Stimulated activated CD8-positive, alpha-beta memory T cell treated with anti-CD3 and anti-CD28 coated beads, Interleukin-12 subunit alpha, Interleukin-12 subunit beta, amount 100 ng/mL, for 4 hours (primary cell): ENCODE data around the gene ALG9.
A peak's percentile ranks its signal among the peaks of the same experiment; 100 is the strongest.

Source experiments
- DNase-seq: peaks from one replicate; pipeline ENCODE4 v3.0.0-alpha.2; 2020; ENCODE audit warnings: low read depth

The ALG9 gene

GRCh38 chr11:111765984-111766833 lies 105.2 kb downstream of the ALG9 start, which contains the start of gene PPP2R1B:
Gene PPP2R1B (minus strand): TSS chr11:111766389. CDS start chr11:111766361, 28 bp downstream.
- peak; percentile 51 for DNase-seq

GRCh38 chr11:111765320-111765983 lies 105.9 kb downstream of the ALG9 start:
- no peak for DNase-seq

GRCh38 chr11:111764621-111765020 lies 106.8 kb downstream of the ALG9 start:
- DNase-seq: no peak

DNA sequence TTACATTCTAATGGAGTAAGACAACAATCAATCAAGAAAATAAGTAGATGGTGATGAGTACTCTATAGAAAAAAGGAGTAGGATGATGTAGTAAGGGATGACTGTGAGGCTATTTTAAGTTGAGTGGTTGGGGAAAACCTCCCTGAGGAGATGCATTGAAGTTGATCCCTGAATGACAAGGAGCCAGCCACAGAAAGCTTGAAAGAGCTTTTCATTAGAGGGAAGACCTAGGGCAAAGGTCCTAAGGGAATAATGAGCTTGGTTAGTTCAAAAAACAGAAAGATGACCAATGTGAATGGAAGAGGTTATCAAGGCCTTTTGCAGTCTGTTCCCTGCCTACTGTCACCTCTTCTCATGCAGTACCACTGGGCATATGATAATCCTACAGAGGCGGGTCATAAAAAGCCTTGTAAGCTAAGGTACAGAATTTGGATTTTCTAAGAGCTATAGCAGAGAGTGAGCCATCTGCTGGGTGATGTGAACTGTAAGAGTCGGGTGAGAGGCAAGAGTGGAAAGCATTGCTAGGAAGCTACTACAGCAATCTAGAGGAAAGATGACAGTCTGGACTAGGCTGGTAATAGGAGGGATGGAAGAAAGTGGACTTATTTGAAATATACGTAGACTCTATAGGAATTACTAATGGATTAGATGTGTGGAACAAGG lies 108.3 kb downstream of the ALG9 start:
- DNase-seq: no peak

DNA sequence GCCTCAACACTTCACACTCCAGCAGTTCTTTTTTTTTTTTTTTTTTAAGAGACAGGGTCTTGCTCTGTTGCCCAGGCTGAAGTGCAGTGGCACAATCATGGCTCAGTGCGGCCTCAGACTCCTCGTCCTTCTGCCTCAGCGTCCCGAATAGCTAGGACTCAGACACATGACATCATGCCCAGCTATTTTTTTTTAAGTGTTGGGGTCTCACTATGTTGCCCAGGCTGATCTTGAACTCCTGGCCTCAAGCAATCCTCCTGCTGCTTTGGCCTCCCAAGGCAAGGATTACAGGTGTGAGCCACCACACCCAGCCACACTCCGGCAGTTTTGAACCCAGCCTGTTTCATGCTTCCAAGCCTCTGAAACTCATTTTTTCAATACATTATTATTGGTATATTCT lies 108.9 kb downstream of the ALG9 start:
- no peak for DNase-seq

DNA sequence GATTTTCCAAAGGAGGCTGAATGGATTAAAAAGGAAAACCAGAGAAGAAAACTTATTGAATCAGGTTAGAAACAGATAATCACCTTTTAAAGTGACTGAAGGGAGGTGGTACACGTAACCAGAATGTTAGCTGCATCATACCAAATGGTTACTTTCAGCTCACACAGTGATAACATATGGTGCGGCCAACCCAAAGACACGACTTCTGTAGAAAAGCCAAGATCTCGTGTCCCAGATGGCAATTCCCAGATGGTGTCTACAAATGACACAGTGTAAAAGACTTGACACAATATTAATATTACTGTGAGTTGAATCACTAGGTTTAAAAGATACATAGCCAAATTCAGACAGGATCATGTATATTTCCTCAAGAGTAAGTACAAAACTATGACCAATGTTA lies 110.3 kb downstream of the ALG9 start:
- no peak for DNase-seq

GRCh38 chr11:111759778-111760407 lies 111.5 kb downstream of the ALG9 start:
- DNase-seq: no peak

GRCh38 chr11:111759376-111759775 lies 112.0 kb downstream of the ALG9 start:
- DNase-seq: no peak

DNA sequence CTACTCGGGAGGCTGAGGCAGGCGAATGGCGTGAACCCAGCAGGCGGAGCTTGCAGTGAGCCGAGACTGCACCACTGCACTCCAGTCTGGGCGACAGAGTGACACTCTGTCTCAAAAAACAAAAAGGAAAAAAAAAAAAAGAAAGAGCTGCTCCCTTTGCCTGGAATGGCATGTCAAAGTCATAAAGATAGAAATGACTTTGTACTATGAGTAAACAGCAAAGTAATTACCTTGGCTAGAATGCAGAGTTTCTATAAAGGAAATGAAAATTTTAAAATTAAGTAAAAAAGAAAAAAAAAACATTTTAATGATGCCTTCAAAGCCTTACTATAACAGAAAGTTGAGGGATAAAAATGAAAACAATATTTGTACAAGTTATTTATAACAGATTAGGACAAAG lies 115.3 kb downstream of the ALG9 start:
- no peak for DNase-seq

- no peak for DNase-seq
Observed at GRCh38 chr11:111749646-111750045, 121.7 kb downstream of the ALG9 start.

- no peak for DNase-seq
Observed at GRCh38 chr11:111748035-111748804, 123.2 kb downstream of the ALG9 start.

GRCh38 chr11:111745719-111746504 lies 125.5 kb downstream of the ALG9 start:
- DNase-seq: no peak

GRCh38 chr11:111743700-111744099 lies 127.7 kb downstream of the ALG9 start:
- no peak for DNase-seq

- no peak for DNase-seq
Observed at GRCh38 chr11:111741751-111742150, 129.6 kb downstream of the ALG9 start.

GRCh38 chr11:111739299-111739698 lies 132.1 kb downstream of the ALG9 start:
- no peak for DNase-seq

DNA sequence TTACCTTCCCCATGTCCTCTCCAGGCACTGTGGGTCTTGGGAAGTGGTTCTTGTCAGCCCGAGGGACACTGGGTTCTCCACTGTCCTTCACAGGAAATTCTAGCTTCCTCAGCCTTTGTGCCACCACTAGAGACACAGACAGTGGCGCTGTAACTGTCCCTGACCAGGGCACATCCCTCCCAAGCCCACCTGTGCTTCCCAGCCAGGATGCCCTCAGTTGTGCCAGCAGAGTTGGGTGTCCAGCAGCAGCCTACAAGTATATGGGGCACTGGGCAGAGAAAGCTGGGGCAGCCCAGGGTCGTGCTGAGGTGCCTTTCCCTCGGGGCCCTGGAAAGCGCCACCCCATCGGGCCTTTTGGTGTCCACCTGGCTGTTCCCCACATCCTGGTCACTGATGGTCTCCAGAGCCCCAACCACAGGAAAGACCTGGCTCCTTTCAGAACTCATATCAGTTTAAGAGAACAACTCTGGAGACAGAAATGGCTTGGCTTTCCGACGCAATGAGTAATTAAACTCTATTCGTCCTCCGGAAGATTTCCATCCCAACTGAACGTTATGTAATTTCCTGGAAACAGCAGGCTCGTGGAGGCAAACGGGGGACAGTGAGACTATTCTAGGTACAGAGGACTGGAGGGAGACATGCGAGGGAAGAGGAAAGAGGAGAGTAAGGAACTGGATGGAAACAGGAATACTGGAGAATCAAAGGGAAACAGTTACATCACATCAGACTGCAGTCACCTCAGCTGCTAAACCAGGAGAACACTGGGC lies 133.8 kb downstream of the ALG9 start:
- no peak for DNase-seq

- DNase-seq: no peak
Observed at GRCh38 chr11:111736621-111737443, 134.5 kb downstream of the ALG9 start.
